Upper lobe of left lung (tissue), 4 donors: ENCODE results near the gene OR10C1.

Experiments
- CTCF ChIP-seq, 6 experiments: fragments of 450-650 bp in 4 of 6; fragments of 200-600 bp in 2 of 6; sonication (generic) in 2 of 6; IDR thresholded peaks; one replicate each; pipeline ENCODE4 v1.5.1; 2016 to 2019; ENCODE audit warnings: antibody characterized with exemption in 6 of 6
- POLR2A ChIP-seq, 4 donors: fragments of 450-650 bp; IDR thresholded peaks; one replicate each; pipeline ENCODE4 v1.5.1; 2016 to 2017; ENCODE audit warnings: antibody characterized with exemption in 4 of 4, mild to moderate bottlenecking in 2 of 4

- no peak for TF ChIP-seq POLR2A (IDR thresholded peaks at IDR 0.05)
- no peak for TF ChIP-seq CTCF (IDR thresholded peaks at IDR 0.05)
Measured at GRCh38 chr6:29483186-29483585, 44.1 kb downstream of the OR10C1 start.
